HepG2 (cell line): Measurements from ENCODE around the gene MCRS1. TPM values are rescaled to one million over a fixed set of nuclear protein-coding genes. Genes with fewer than 3 reads are reported as not detected.

Experiments used
- ATAC-seq: fragments of 200-7000 bp; cut with Tn5 transposase; 3 replicates; pipeline ENCODE4 v1.9.1; 2020; ENCODE audit warnings: mild to moderate bottlenecking, moderate library complexity
- BruUV-seq: library from RNA; stranded (reverse); fragments of 400-500 nt; replicated peaks from 2 replicates; lab custom pipeline; 2021; lab: Mats Ljungman, UMichigan
- CTCF ChIA-PET: fragments of 300-600 bp; formaldehyde crosslinking; extraction: SDS; loops from one replicate; lab custom pipeline; 2021; ENCODE audit warnings: low total read pairs, inconsistent platforms, low intra/inter-chr PET ratio; lab: Yijun Ruan, JAX
- POLR2A ChIA-PET: fragments of 350-600 bp; sonication (Branson Sonifier 250); formaldehyde crosslinking; loops from one replicate; lab custom pipeline; 2020; ENCODE audit warnings: antibody characterized with exemption, inconsistent platforms; lab: Yijun Ruan, JAX
- DNase-seq: peaks from one replicate; pipeline ENCODE4 v3.0.0-alpha.2; 2015; ENCODE audit warnings: low spot score
- FAIRE-seq: peaks from 3 replicates; lab custom pipeline; 2011; peaks lifted over from hg19 to GRCh38; lab: Jason Lieb, UNC
- H2AFZ ChIP-seq: one replicate; pipeline ENCODE4 v1.6.1; 2011; ENCODE audit warnings: low read length, inconsistent platforms
- H3K27ac ChIP-seq: fragments of 300-600 bp; 3 replicates; pipeline ENCODE4 v1.8.0; 2011; ENCODE audit warnings: mixed run types, mild to moderate bottlenecking, mixed read lengths, low read length, inconsistent platforms; ENCODE audit not compliant: insufficient read depth; ENCODE audit errors: extremely low read length
- H3K27me3 ChIP-seq, 2 experiments: fragments of 200-600 bp in 1 of 2; 2 replicates in 1 of 2; 3 replicates in 1 of 2; pipeline versions ENCODE4 v1.6.0 to v1.8.0; 2011; ENCODE audit warnings: low read length in 2 of 2, mild to moderate bottlenecking in 2 of 2, moderate library complexity in 2 of 2, inconsistent platforms in 1 of 2; ENCODE audit not compliant: insufficient read depth in 2 of 2, control insufficient read depth in 1 of 2
- H3K36me3 ChIP-seq, 2 experiments: fragments of 200-600 bp in 1 of 2; replicated peaks in 1 of 2; 2 replicates in 1 of 2; 3 replicates in 1 of 2; pipeline versions ENCODE4 v1.5.1 to v1.8.0; 2011; ENCODE audit warnings: low read length in 2 of 2, inconsistent platforms in 1 of 2; ENCODE audit not compliant: insufficient read depth in 2 of 2, control insufficient read depth in 1 of 2
- H3K4me1 ChIP-seq: 2 replicates; pipeline ENCODE4 v1.5.1; 2012; ENCODE audit warnings: low read length, inconsistent platforms; ENCODE audit not compliant: insufficient read depth
- H3K4me2 ChIP-seq: 2 replicates; pipeline ENCODE4 v1.6.0; 2011; ENCODE audit warnings: low read depth, low read length, inconsistent platforms
- H3K4me3 ChIP-seq, 3 experiments: fragments of 200-600 bp in 1 of 3; sonication (generic), shearing (Covaris generic) in 1 of 3; replicated peaks in 1 of 3; 2 replicates each; pipeline ENCODE4 v1.5.1; 2011 to 2016; ENCODE audit warnings: low read length in 3 of 3, inconsistent platforms in 2 of 3, low read depth in 2 of 3, mild to moderate bottlenecking in 2 of 3, control low read depth in 1 of 3, mixed read lengths in 1 of 3; ENCODE audit not compliant: insufficient read depth in 1 of 3
- H3K79me2 ChIP-seq: one replicate; pipeline ENCODE4 v1.6.1; 2011; ENCODE audit warnings: low read length, inconsistent platforms; ENCODE audit not compliant: insufficient read depth
- H3K9ac ChIP-seq: 2 replicates; pipeline ENCODE4 v1.6.0; 2011; ENCODE audit warnings: mild to moderate bottlenecking, low read depth, low read length, inconsistent platforms; ENCODE audit not compliant: insufficient read depth
- H3K9me3 ChIP-seq: 2 replicates; pipeline ENCODE4 v1.5.1; 2012; ENCODE audit warnings: mild to moderate bottlenecking, low read length
- H4K20me1 ChIP-seq: 2 replicates; pipeline ENCODE4 v1.6.0; 2011; ENCODE audit warnings: inconsistent platforms, mild to moderate bottlenecking, low read length, moderate library complexity; ENCODE audit not compliant: insufficient read depth
- AGO2 ChIP-seq: fragments of 200-400 bp; formaldehyde crosslinking; optimal IDR thresholded peaks from 2 replicates; pipeline ENCODE3; 2017; ENCODE audit warnings: mild to moderate bottlenecking, low read depth, low read length, moderate library complexity
- E2F1 ChIP-seq: sonication (generic); formaldehyde crosslinking; IDR thresholded peaks from 2 replicates; pipeline ENCODE4 v1.5.0; 2020; ENCODE audit warnings: missing genetic modification reagents
- FOXA3 ChIP-seq: IDR thresholded peaks from 2 replicates; pipeline ENCODE4 v1.6.1; 2016; ENCODE audit warnings: missing genetic modification reagents, missing compliant biosample characterization
- LCORL ChIP-seq, 2 experiments: fragments of 450-650 bp in 1 of 2; sonication (generic) in 1 of 2; formaldehyde crosslinking in 1 of 2; IDR thresholded peaks; 2 replicates each; pipeline versions ENCODE4 v1.5.0 to v1.6.1; 2017 to 2020; ENCODE audit warnings: antibody characterized with exemption in 1 of 2, missing genetic modification reagents in 1 of 2
- RBFOX2 ChIP-seq: fragments of 200-400 bp; formaldehyde crosslinking; IDR thresholded peaks from 2 replicates; pipeline ENCODE4 v1.6.1; 2017; ENCODE audit warnings: low read depth, mild to moderate bottlenecking, low read length
- SCMH1 ChIP-seq: sonication (generic); formaldehyde crosslinking; IDR thresholded peaks from 2 replicates; pipeline ENCODE4 v1.9.0; 2021; ENCODE audit warnings: missing genetic modification reagents, mild to moderate bottlenecking, borderline replicate concordance
- SMARCC2 ChIP-seq: fragments of 450-650 bp; IDR thresholded peaks from 2 replicates; pipeline ENCODE4 v1.6.1; 2017; ENCODE audit warnings: antibody characterized with exemption, mild to moderate bottlenecking
- ZNF512B ChIP-seq: sonication (generic); formaldehyde crosslinking; IDR thresholded peaks from 2 replicates; pipeline ENCODE4 v1.5.1; 2020; ENCODE audit warnings: missing genetic modification reagents, mild to moderate bottlenecking, borderline replicate concordance
- ZNF629 ChIP-seq: sonication (generic); formaldehyde crosslinking; conservative IDR thresholded peaks from 2 replicates; pipeline ENCODE4 v1.5.0; 2020; ENCODE audit warnings: missing genetic modification reagents
- WGBS: methylation state at CpG from one replicate; pipeline ENCODE4 v1.1.6; 2017; ENCODE audit warnings: low lambda C conversion rate; 5-methylcytosine and 5-hydroxymethylcytosine counted together
- in situ Hi-C: cut with HindIII; loops from 2 replicates; pipeline ENCODE4 v1.10.0; 2017; ENCODE audit warnings: low pct_unique_long_range_greater_than_20kb; ENCODE audit not compliant: extremely low pct_ligation_motif_present
- intact Hi-C: fragments of 100-400 bp; cut with micrococcal nuclease; formaldehyde crosslinking; loops from one replicate; pipeline ENCODE4 v1.10.0; 2022; ENCODE audit not compliant: unreplicated experiment
- polyA plus RNA-seq, 8 experiments: library from polyadenylated mRNA; depleted of rRNA in 3 of 8; stranded (reverse) in 7 of 8; unstranded in 1 of 8; fragments of >200 nt; fragmentation: Illumina TruSeq in 4 of 8; extraction: Trizol in 4 of 8; gene quantifications; 2 replicates each; pipeline versions ENCODE4 v1.2.1 to v1.2.3, GENCODE V29; 2011 to 2016; ENCODE audit warnings: low read depth in 4 of 8, missing spikeins in 1 of 8, mixed read lengths in 1 of 8; ENCODE audit not compliant: insufficient read depth in 1 of 8
- total RNA-seq, 5 experiments: library from RNA; depleted of rRNA; stranded (reverse); fragments of >200 nt; fragmentation: Illumina TruSeq; extraction: Trizol; gene quantifications; 2 replicates each; pipeline ENCODE4 v1.2.3, GENCODE V29; 2016; ENCODE audit warnings: low read depth in 1 of 5

The MCRS1 gene
- total and polyA plus RNA-seq, 2 of the 13 experiments (the other 11 are each of a cell fraction or from before 2014, with no cell fraction given), result 51.0 to 66.3 TPM

- Histone ChIP-seq H3K9me3 (no peaks in the 10 kb centered on the region), H3K9ac (no peak overlapping the region), H3K27me3 (no peaks in the 10 kb centered on the region), H3K4me1 (peaks cover 22% of the 10 kb centered on the region), H3K36me3 (peaks cover 22 to 39% of the 10 kb centered on the region in 2 experiments; a peak in 4 of 5 replicates), H4K20me1 (no peaks in the 10 kb centered on the region), H3K4me2 (no peak overlapping the region), H3K79me2 (no peaks in the 10 kb centered on the region), H2AFZ (no peak overlapping the region), H3K4me3 (no peak overlapping the region), H3K27ac (no peak overlapping the region)
- CTCF ChIA-PET, result no interaction called here
- in situ Hi-C loops, result no loop called here
- no TSS peak for BruUV-seq
- DNase-seq, result no peak
- ATAC-seq, result no peak
- 92% methylated on average over 7 of the region's 18 CpGs for WGBS
- POLR2A ChIA-PET, result no interaction called here
- no peak for FAIRE-seq
- TF ChIP-seq SMARCC2 (no peak), RBFOX2 (peak; percentile 66), AGO2 (peak; percentile 84)
- intact Hi-C loops, result no loop called here
Measured at GRCh38 chr12:49557187-49557916, 10.6 kb downstream of the MCRS1 start.

GRCh38 chr12:49556391-49557186 lies 11.4 kb downstream of the MCRS1 start:
- CTCF ChIA-PET, result no interaction called here
- peaks cover 19 to 32% of the 10 kb centered on the region in 2 experiments; a peak in 4 of 5 replicates for H3K36me3 ChIP-seq
- no peak overlapping the region for H3K4me2 ChIP-seq
- no TSS peak for BruUV-seq
- in situ Hi-C loops (no loop called here), intact Hi-C loops (no loop called here)
- no peaks in the 10 kb centered on the region for H4K20me1 ChIP-seq
- peaks cover 29% of the 10 kb centered on the region for H3K4me1 ChIP-seq
- POLR2A ChIA-PET, result no interaction called here
- peak overlapping the region; percentile 0 for H3K27ac ChIP-seq
- WGBS, result 73% methylated on average over 12 of the region's 12 CpGs
- peak; percentile 10; the same call in 2 of the 3 replicates for ATAC-seq
- FAIRE-seq, result no peak
- no peaks in the 10 kb centered on the region for H3K9me3 ChIP-seq
- H3K4me3 ChIP-seq, result no peak overlapping the region
- no peak overlapping the region for H3K9ac ChIP-seq
- H2AFZ ChIP-seq, result no peak overlapping the region
- no peak for DNase-seq
- H3K27me3 ChIP-seq, result no peaks in the 10 kb centered on the region
- no peaks in the 10 kb centered on the region for H3K79me2 ChIP-seq
- 0 out of 2 replicates have a peak, but pooled peaks have one; percentile 15 for TF ChIP-seq FOXA3 (CRISPR knock-in tag)
- TF ChIP-seq ZNF512B (CRISPR knock-in tag), result no peak
- 0 out of 2 replicates have a peak, but pooled peaks have one; percentile 17 for TF ChIP-seq ZNF629 (CRISPR knock-in tag)
- no peak for TF ChIP-seq E2F1
- no peak for TF ChIP-seq SCMH1 (CRISPR knock-in tag)
- no peak for TF ChIP-seq LCORL (IDR thresholded peaks at IDR 0.05)
- peak; percentile 62 for TF ChIP-seq LCORL (CRISPR knock-in tag; IDR thresholded peaks at IDR 0.05)
